ENCODE results near the gene ADGRG1.

The ADGRG1 gene

DNA sequence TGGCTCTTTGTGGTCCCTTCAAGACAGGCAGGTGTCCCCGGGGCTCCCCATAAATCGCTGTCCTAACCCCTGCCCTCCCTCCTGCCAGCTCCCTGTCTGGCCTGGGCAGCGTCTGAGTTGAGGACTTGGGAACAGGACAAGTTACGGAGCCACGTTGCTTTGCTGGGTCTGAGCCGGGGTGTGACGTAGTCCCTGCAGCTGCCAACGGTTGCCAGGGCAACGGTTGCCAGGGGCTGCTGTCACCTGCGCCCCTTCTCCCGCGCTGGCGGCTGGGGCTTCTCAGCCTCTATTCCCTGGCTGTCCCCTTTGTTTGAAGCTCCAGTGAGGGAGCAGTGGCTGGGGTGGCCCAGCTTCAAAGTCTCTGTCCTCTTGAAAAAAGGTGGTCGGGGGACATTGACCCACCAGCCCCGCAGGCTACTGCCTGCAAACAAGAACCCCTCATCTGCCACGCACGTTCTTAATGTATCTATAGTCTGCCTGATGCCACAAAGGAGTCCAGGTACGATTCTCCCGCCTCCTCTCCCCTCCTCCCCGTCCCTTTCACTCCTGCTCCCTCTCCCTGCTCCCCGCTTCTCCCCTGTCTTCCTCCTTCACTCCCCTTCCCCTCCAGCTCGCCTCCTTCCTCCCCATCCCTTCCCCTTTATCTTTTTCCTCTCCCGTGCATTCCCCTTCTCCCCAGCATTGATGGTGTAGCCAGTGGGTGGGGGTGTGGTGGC lies 10.9 kb downstream of the ADGRG1 start:
- Histone ChIP-seq H3K27ac (ENCODE audit: low read depth, low read length, severe bottlenecking) (no peak overlapping the region), H3K4me1 (ENCODE audit: control insufficient read depth, insufficient read depth, low read length, poor library complexity, severe bottlenecking) (peaks cover 35% of the 10 kb centered on the region), H3K4me3 (ENCODE audit: extremely low read depth, insufficient read depth, low read length, poor library complexity, severe bottlenecking) (no peak overlapping the region)

DNA sequence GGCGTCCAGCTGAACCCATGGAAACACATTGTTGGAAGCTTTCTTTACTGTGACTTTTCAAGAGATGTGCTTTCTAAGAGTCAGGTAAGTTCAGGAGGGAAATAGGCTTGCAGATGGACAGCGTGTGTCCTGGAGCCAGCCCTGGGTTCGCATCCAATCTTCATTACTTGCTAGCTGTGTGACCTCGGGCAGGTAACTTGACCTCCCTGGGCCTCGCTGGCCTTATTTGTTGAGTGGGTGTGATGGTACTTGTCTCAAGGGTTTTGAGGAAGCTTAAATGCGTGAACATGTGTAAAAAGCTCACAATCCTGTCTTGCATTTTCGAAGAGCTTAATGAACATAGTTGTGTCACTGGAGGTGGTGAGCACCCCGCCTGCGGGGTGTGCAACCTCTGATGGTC lies 11.8 kb downstream of the ADGRG1 start:
- Histone ChIP-seq H3K4me1 (ENCODE audit: control insufficient read depth, insufficient read depth, low read length, poor library complexity, severe bottlenecking) (peaks cover 35% of the 10 kb centered on the region), H3K4me3 (ENCODE audit: extremely low read depth, insufficient read depth, low read length, poor library complexity, severe bottlenecking) (no peak overlapping the region)
- 96% methylated on average over 8 to 9 of the region's 9 CpGs for WGBS, 2 experiments (ENCODE audit: insufficient coverage in 2 of 2)

More for the DNA sequence above, 10.9 kb downstream of the ADGRG1 start:
- WGBS, 2 experiments (ENCODE audit: insufficient coverage in 2 of 2): 36 to 47% methylated on average over 14 to 17 of the region's 23 CpGs
- Histone ChIP-seq H3K36me3 (ENCODE audit: control insufficient read depth, insufficient read depth, low read length) (no peaks in the 10 kb centered on the region), H3K9me3 (ENCODE audit: control insufficient read depth, low read length) (no peaks in the 10 kb centered on the region)

DNA sequence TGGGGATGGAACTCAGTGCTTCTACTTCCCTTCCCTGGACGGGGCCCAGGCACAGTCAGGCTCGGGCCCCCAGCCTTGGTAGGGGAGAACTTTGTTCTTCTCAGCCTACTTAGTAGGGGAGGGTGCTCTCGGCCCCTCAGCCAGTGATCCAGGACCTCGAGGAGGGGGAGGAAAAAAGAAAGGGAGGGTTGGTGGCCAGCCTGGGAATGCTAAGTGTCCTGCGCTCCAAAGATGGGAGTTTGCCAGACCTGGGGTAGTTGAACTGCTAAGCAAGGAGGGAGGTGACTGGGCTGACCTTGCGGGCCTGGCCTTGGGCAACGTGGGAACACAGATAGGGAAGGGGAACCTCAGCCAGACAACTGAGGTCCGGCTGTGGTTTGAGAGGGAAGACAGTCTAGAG lies 12.2 kb downstream of the ADGRG1 start:
- Histone ChIP-seq H3K9me3 (ENCODE audit: control insufficient read depth, low read length) (no peaks in the 10 kb centered on the region), H3K36me3 (ENCODE audit: control insufficient read depth, insufficient read depth, low read length) (no peaks in the 10 kb centered on the region), H3K4me3 (ENCODE audit: extremely low read depth, insufficient read depth, low read length, poor library complexity, severe bottlenecking) (no peak overlapping the region), H3K27ac (ENCODE audit: low read depth, low read length, severe bottlenecking) (no peak overlapping the region), H3K4me1 (ENCODE audit: control insufficient read depth, insufficient read depth, low read length, poor library complexity, severe bottlenecking) (peaks cover 35% of the 10 kb centered on the region)
- WGBS, 2 experiments (ENCODE audit: insufficient coverage in 2 of 2): 72 to 83% methylated on average over 4 to 7 of the region's 8 CpGs

More for the DNA sequence above, 11.8 kb downstream of the ADGRG1 start:
- H3K27ac ChIP-seq (ENCODE audit: low read depth, low read length, severe bottlenecking): no peak overlapping the region
- no peaks in the 10 kb centered on the region for H3K36me3 ChIP-seq (ENCODE audit: control insufficient read depth, insufficient read depth, low read length)
- no peaks in the 10 kb centered on the region for H3K9me3 ChIP-seq (ENCODE audit: control insufficient read depth, low read length)

DNA sequence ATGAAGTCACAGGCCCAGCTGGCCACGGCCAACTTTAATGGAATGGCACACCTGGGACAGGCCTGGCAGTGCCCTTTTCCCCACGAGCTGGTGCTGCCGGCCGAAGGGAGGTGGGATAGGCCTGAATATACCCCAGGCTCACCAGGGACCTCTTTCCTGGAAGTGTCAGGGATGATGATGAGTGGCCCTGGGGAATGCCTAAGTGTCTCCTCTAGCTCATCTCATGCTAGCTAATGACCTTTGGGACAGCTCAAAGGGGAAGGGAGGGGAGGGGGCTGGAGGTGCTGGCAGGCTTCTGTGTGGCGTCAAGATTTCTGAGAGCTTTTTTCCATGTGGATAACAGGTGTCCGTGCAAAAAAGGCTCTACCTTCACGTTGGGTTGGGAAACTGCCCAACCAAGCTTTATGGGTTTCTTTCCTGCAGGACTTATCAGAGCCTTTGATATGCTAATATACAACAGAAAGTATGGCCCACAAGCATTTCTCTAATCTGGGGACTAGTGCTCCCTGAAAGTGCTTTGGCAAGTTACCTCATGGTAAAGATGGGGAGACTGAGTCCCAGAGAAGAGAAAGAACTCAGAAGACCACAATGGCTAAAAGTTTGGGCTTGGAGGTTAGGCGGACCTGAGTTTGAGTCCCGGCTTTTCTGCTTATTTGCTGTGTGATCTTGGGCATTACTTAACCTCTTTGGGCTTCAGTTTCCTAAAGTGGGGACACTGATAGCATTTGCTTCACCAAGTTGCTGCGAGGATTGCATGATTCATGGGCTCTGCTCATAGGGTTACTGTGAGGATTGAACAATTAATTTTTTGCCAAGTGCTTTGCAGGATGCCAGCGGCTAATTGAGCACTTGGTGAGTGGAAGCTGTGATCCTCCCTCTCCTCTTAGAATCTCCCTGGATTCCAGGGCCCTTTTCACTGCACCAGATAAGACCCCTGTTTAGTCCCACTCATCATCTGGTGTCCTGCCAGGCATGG lies 14.0 kb downstream of the ADGRG1 start:
- H3K9me3 ChIP-seq (ENCODE audit: control insufficient read depth, low read length): no peaks in the 10 kb centered on the region
- H3K4me3 ChIP-seq (ENCODE audit: extremely low read depth, insufficient read depth, low read length, poor library complexity, severe bottlenecking): no peak overlapping the region
- 95 to 97% methylated on average over 5 to 8 of the region's 11 CpGs for WGBS, 2 experiments (ENCODE audit: insufficient coverage in 2 of 2)
- no peak overlapping the region for H3K27ac ChIP-seq (ENCODE audit: low read depth, low read length, severe bottlenecking)
- no peaks in the 10 kb centered on the region for H3K36me3 ChIP-seq (ENCODE audit: control insufficient read depth, insufficient read depth, low read length)
- H3K4me1 ChIP-seq (ENCODE audit: control insufficient read depth, insufficient read depth, low read length, poor library complexity, severe bottlenecking): peaks cover 43% of the 10 kb centered on the region

DNA sequence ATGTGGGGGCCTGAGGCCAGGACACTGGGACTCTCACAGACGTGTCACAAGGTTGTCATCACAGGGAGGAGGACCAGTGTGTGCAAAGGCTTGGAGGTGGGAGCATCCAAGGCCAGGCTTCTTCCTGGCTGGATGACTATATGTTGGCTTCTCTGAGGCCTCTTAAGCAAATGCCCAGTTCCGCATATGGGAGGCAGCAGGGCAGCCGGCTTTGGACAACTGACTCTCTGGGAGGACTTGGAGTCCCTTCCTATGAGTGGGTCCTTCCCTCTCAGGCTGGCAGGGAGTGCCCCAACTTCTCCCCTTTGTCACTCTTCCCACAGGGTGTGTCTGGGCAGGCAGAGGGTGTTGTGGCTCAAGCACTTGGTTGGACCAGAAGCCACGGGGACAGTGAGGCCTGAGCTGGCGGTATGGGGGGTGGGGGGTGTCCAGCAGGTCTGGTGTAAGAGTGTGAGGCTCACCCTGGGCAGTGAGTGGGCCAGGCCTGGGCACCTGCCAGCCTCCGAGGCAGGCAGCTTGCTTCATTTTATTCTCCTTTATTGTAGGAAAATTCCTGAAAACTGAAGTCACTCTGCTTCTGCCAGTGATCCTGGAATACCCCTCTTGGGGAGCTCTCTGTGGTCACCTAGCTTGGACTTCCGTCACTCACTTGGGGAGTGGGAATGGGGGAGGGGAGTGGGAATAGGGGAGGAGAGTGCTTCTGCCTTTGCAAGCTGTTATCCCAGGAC lies 14.9 kb downstream of the ADGRG1 start:
- Histone ChIP-seq H3K9me3 (ENCODE audit: control insufficient read depth, low read length) (no peaks in the 10 kb centered on the region), H3K27ac (ENCODE audit: low read depth, low read length, severe bottlenecking) (no peak overlapping the region), H3K4me1 (ENCODE audit: control insufficient read depth, insufficient read depth, low read length, poor library complexity, severe bottlenecking) (peaks cover 37% of the 10 kb centered on the region), H3K36me3 (ENCODE audit: control insufficient read depth, insufficient read depth, low read length) (no peaks in the 10 kb centered on the region), H3K4me3 (ENCODE audit: extremely low read depth, insufficient read depth, low read length, poor library complexity, severe bottlenecking) (no peak overlapping the region)
- WGBS, 2 experiments (ENCODE audit: insufficient coverage in 2 of 2): 73 to 79% methylated on average over 4 to 6 of the region's 7 CpGs

DNA sequence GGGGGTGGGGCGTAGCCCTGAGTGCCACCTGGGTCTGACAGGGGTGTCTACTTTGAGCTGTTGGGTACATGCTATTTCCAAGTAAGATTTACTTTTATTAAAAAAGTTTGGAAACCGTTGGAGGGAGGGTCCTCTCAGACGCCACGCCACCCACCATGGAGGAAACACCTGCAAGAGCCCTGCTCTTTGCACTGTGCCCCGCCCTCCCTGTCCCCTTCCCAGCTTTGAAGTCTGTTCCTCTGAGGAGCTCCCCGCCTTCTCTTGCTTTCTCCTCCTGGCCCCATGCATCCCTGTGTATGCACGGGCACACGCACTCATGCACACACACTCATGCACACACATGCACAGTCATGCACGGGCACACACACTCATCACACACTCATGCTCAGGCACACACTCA lies 15.5 kb downstream of the ADGRG1 start:
- H3K4me3 ChIP-seq (ENCODE audit: extremely low read depth, insufficient read depth, low read length, poor library complexity, severe bottlenecking): no peak overlapping the region
- WGBS, 2 experiments (ENCODE audit: insufficient coverage in 2 of 2): 87 to 95% methylated on average over 3 to 8 of the region's 9 CpGs
- H3K4me1 ChIP-seq (ENCODE audit: control insufficient read depth, insufficient read depth, low read length, poor library complexity, severe bottlenecking): peaks cover 35% of the 10 kb centered on the region
- no peak overlapping the region for H3K27ac ChIP-seq (ENCODE audit: low read depth, low read length, severe bottlenecking)
- no peaks in the 10 kb centered on the region for H3K36me3 ChIP-seq (ENCODE audit: control insufficient read depth, insufficient read depth, low read length)
- no peaks in the 10 kb centered on the region for H3K9me3 ChIP-seq (ENCODE audit: control insufficient read depth, low read length)

DNA sequence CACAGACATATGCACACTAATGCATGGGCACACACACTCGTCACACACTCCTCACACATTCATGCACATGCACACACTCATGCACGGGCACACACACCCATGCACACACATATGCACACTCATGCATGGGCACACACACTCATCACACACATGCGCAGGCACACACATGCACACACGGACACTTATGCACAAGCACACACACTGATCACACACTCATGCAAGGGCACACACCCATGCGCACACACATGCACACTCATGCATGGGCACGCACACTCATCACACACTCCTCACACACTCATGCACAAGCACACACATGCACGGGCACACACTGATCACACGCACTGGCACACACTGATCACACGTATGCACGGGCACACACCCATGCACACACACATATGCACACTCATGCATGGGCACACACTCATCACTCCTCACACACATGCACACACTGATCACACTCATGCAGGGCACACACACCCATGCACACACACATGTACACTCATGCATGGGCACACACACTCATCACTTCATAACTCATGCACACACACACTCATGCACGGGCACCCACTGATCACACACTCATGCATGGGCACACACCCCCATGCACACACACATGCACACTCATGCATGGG lies 16.1 kb downstream of the ADGRG1 start:
- no peaks in the 10 kb centered on the region for H3K9me3 ChIP-seq (ENCODE audit: control insufficient read depth, low read length)
- H3K4me3 ChIP-seq (ENCODE audit: extremely low read depth, insufficient read depth, low read length, poor library complexity, severe bottlenecking): no peak overlapping the region
- WGBS, 2 experiments (ENCODE audit: insufficient coverage in 2 of 2): 80 to 90% methylated on average over 9 to 11 of the region's 11 CpGs
- no peaks in the 10 kb centered on the region for H3K36me3 ChIP-seq (ENCODE audit: control insufficient read depth, insufficient read depth, low read length)
- H3K27ac ChIP-seq (ENCODE audit: low read depth, low read length, severe bottlenecking): no peak overlapping the region
- peaks cover 30% of the 10 kb centered on the region for H3K4me1 ChIP-seq (ENCODE audit: control insufficient read depth, insufficient read depth, low read length, poor library complexity, severe bottlenecking)

DNA sequence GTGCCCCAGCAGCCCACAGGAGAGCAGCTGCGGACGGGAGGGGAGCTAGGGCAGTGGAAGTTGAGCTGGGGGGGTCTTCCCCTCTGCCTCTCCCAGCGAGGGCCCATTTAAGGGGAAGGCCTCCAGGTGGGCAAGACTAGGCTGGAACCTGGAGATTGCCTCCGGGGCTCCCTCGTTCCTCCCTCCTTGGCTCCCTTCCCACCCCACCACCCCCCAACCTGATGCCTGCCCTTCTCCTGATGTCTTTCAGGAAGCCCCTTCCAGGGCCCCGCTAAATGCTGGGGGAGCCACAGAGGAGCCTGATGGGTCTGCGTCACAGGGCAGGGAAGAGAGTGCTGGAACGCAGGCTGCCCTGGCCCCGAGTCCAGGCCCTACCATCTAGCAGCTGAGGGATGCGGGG lies 16.7 kb downstream of the ADGRG1 start:
- no peaks in the 10 kb centered on the region for H3K36me3 ChIP-seq (ENCODE audit: control insufficient read depth, insufficient read depth, low read length)
- no peak overlapping the region for H3K4me3 ChIP-seq (ENCODE audit: extremely low read depth, insufficient read depth, low read length, poor library complexity, severe bottlenecking)
- WGBS, 2 experiments (ENCODE audit: insufficient coverage in 2 of 2): 81 to 86% methylated on average over 6 to 10 of the region's 10 CpGs
- H3K9me3 ChIP-seq (ENCODE audit: control insufficient read depth, low read length): no peaks in the 10 kb centered on the region
- H3K27ac ChIP-seq (ENCODE audit: low read depth, low read length, severe bottlenecking): no peak overlapping the region
- H3K4me1 ChIP-seq (ENCODE audit: control insufficient read depth, insufficient read depth, low read length, poor library complexity, severe bottlenecking): peaks cover 30% of the 10 kb centered on the region

DNA sequence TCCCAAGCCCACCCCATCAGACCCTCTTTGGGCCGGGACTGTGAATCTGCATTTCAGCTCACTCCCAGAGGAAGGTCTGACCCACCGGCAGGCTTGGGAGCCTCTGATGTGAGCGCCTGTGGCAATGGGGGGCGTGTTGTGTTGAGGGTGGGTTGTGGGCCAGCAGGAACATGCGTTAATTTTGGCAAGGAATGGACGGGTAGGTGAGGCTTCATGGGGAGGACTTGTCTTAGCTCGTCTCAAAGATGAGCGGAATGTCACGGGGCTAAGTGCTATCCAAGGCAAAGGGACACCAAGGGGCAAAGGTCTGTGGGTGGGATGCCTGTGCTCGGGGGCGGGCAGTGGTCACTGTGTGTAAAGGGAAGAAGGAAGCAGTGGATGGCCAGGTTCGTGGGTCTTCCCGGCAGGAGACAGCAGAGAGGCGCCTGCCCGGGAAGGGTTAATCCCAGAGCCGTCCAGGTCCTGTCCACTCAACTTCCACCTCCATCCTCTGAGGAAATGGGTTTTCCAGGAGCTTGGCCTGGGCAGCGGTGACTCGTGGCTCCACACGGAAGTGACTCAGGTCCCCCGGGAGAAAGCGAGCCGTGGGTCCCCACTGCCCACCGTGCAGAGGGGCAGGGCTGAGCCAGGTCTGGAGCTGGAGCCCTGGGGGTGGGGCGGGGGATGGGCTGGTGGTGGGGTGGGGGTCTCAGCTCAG lies 17.4 kb downstream of the ADGRG1 start:
- H3K4me1 ChIP-seq (ENCODE audit: control insufficient read depth, insufficient read depth, low read length, poor library complexity, severe bottlenecking): peaks cover 30% of the 10 kb centered on the region
- H3K27ac ChIP-seq (ENCODE audit: low read depth, low read length, severe bottlenecking): no peak overlapping the region
- no peaks in the 10 kb centered on the region for H3K36me3 ChIP-seq (ENCODE audit: control insufficient read depth, insufficient read depth, low read length)
- H3K9me3 ChIP-seq (ENCODE audit: control insufficient read depth, low read length): no peaks in the 10 kb centered on the region
- 78 to 82% methylated on average over 7 to 17 of the region's 24 CpGs for WGBS, 2 experiments (ENCODE audit: insufficient coverage in 2 of 2)
- H3K4me3 ChIP-seq (ENCODE audit: extremely low read depth, insufficient read depth, low read length, poor library complexity, severe bottlenecking): no peak overlapping the region

All from mesodermal cell (in vitro differentiated cells).